Measurements from ENCODE around the gene LRBA. TPM values are rescaled to one million over a fixed set of nuclear protein-coding genes. Genes with fewer than 3 reads are reported as not detected.
"Not testable (repeated sequence)": the region's sequence is repeated elsewhere in the genome, so short reads cannot be mapped to it uniquely, and the experiment has no call there.

Gene LRBA
- polyA plus RNA-seq, 1 donor, result 52.8 TPM

GRCh38 chr4:150931005-150931404, 84.1 kb downstream of the LRBA start:
- 100% methylated on average over 1 of the region's 2 CpGs for WGBS (ENCODE audit: insufficient coverage, low lambda C conversion rate)

DNA sequence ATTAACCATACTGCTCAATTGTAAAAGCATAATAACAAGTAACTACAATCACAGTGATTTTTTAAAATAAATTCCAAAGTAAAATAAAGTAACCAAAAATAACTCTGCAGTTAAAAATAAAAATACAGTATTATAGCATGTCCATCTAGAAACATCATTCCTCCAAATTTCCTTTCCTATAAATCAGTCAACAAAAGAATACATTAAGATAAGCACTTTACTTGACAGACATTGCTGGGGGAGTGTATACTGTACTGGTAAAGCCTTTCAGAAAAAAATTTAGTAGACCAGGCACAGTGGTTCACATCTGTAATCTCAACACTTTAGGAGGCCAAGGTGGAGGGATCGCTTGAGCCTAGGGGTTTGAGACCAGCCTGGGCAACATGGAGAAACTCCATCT, 91.1 kb downstream of the LRBA start:
- Histone ChIP-seq H3K4me1 (ENCODE audit: control insufficient read depth, insufficient read depth, low read length) (no peaks in the 10 kb centered on the region), H3K4me3 (ENCODE audit: low read length) (no peak overlapping the region), H3K36me3 (ENCODE audit: control insufficient read depth, insufficient read depth, low read length) (peaks cover 14% of the 10 kb centered on the region), H3K27ac (ENCODE audit: low read length) (no peak overlapping the region), H3K27me3 (ENCODE audit: control insufficient read depth, insufficient read depth, low read length) (no peaks in the 10 kb centered on the region), H3K9me3 (ENCODE audit: control insufficient read depth, low read depth, low read length) (no peaks in the 10 kb centered on the region)
- no CpG with 5 or more reads among the region's 1 CpG for WGBS (ENCODE audit: insufficient coverage, low lambda C conversion rate)
- no peak for DNase-seq

More at GRCh38 chr4:150931005-150931404, 84.1 kb downstream of the LRBA start:
- no peak for DNase-seq
- H3K9me3 ChIP-seq (ENCODE audit: control insufficient read depth, low read depth, low read length), result no peaks in the 10 kb centered on the region
- no peak overlapping the region for H3K4me3 ChIP-seq (ENCODE audit: low read length)
- no peaks in the 10 kb centered on the region for H3K27me3 ChIP-seq (ENCODE audit: control insufficient read depth, insufficient read depth, low read length)
- H3K36me3 ChIP-seq (ENCODE audit: control insufficient read depth, insufficient read depth, low read length), result peaks cover 2% of the 10 kb centered on the region
- no peaks in the 10 kb centered on the region for H3K4me1 ChIP-seq (ENCODE audit: control insufficient read depth, insufficient read depth, low read length)
- H3K27ac ChIP-seq (ENCODE audit: low read length), result no peak overlapping the region

DNA sequence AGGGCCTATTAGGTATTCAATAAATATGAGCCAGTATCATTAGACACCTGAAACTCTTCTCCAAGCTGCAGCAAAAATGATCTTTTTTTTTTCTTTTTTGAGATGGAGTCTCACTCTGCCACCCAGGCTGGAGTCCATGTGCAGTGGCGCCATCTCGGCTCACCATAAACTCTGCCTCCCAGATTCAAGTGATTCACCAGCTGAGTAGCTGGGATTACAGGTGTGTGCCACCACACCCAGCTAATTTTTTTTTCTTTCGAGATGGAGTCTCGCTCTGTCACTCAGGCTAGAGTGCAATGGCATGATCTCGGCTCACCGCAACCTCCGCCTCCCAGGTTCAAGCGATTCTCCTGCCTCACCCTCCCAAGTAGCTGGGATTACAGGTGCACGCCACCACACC, 93.6 kb downstream of the LRBA start:
- not testable (repeated sequence) for H3K9me3 ChIP-seq (ENCODE audit: control insufficient read depth, low read depth, low read length); H3K4me1 ChIP-seq (ENCODE audit: control insufficient read depth, insufficient read depth, low read length); H3K27ac ChIP-seq (ENCODE audit: low read length); H3K27me3 ChIP-seq (ENCODE audit: control insufficient read depth, insufficient read depth, low read length); H3K4me3 ChIP-seq (ENCODE audit: low read length); DNase-seq
- peaks cover 20% of the 10 kb centered on the region for H3K36me3 ChIP-seq (ENCODE audit: control insufficient read depth, insufficient read depth, low read length)
- no CpG with 5 or more reads among the region's 9 CpGs for WGBS (ENCODE audit: insufficient coverage, low lambda C conversion rate)

DNA sequence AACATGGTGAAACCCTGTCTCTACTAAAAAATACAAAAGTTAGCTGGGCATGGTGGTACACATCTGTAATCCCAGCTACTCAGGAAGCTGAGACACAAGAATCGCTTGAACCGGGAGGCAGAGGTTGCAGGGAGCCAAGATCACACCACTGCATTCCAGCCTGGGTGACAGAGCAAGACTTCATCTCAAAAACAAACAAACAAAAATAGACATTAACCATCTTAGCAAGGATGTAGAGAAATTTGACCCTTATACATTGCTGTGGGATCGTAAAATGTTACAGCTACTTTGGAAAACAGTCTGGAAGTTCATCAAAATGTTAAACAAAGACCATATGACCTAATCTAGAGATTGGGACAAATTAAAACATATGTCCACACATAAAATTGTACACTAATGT, 96.5 kb downstream of the LRBA start:
- not testable (repeated sequence) for H3K9me3 ChIP-seq (ENCODE audit: control insufficient read depth, low read depth, low read length); H3K4me3 ChIP-seq (ENCODE audit: low read length); DNase-seq; H3K27me3 ChIP-seq (ENCODE audit: control insufficient read depth, insufficient read depth, low read length); H3K4me1 ChIP-seq (ENCODE audit: control insufficient read depth, insufficient read depth, low read length); H3K27ac ChIP-seq (ENCODE audit: low read length)
- peaks cover 22% of the 10 kb centered on the region for H3K36me3 ChIP-seq (ENCODE audit: control insufficient read depth, insufficient read depth, low read length)
- 100% methylated on average over 1 of the region's 3 CpGs for WGBS (ENCODE audit: insufficient coverage, low lambda C conversion rate)

DNA sequence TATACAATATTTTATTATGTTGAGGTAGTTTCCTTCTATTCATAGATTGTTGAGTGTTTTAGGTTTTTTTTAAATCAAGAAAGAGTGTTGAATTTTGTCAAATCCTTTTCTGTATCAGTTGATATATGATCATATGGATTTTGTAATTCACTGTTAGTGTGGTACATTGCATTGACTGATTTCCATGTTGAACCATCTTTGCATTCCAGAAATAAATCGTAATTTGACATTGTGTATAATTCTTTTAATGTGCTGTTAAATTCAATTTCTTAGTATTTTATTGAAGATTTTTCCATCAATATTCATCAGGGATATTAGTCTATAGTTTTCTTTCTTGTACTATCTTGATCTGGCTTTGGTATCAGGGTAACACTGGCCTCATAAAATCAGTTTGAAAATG, 103.8 kb downstream of the LRBA start:
- no peak overlapping the region for H3K4me3 ChIP-seq (ENCODE audit: low read length)
- no peak overlapping the region for H3K27ac ChIP-seq (ENCODE audit: low read length)
- no CpG with 5 or more reads among the region's 1 CpG for WGBS (ENCODE audit: insufficient coverage, low lambda C conversion rate)
- peaks cover 25% of the 10 kb centered on the region for H3K36me3 ChIP-seq (ENCODE audit: control insufficient read depth, insufficient read depth, low read length)
- no peaks in the 10 kb centered on the region for H3K27me3 ChIP-seq (ENCODE audit: control insufficient read depth, insufficient read depth, low read length)
- no peaks in the 10 kb centered on the region for H3K9me3 ChIP-seq (ENCODE audit: control insufficient read depth, low read depth, low read length)
- no peak for DNase-seq
- no peaks in the 10 kb centered on the region for H3K4me1 ChIP-seq (ENCODE audit: control insufficient read depth, insufficient read depth, low read length)

GRCh38 chr4:150909116-150909515, 106.0 kb downstream of the LRBA start:
- Histone ChIP-seq H3K27ac (ENCODE audit: low read length) (no peak overlapping the region), H3K4me1 (ENCODE audit: control insufficient read depth, insufficient read depth, low read length) (no peaks in the 10 kb centered on the region), H3K4me3 (ENCODE audit: low read length) (no peak overlapping the region), H3K9me3 (ENCODE audit: control insufficient read depth, low read depth, low read length) (no peaks in the 10 kb centered on the region), H3K27me3 (ENCODE audit: control insufficient read depth, insufficient read depth, low read length) (no peaks in the 10 kb centered on the region), H3K36me3 (ENCODE audit: control insufficient read depth, insufficient read depth, low read length) (peaks cover 24% of the 10 kb centered on the region)
- WGBS (ENCODE audit: insufficient coverage, low lambda C conversion rate), result 79% methylated on average over 2 of the region's 3 CpGs
- peak in 1 of 2 donors; percentile 9 for DNase-seq

DNA sequence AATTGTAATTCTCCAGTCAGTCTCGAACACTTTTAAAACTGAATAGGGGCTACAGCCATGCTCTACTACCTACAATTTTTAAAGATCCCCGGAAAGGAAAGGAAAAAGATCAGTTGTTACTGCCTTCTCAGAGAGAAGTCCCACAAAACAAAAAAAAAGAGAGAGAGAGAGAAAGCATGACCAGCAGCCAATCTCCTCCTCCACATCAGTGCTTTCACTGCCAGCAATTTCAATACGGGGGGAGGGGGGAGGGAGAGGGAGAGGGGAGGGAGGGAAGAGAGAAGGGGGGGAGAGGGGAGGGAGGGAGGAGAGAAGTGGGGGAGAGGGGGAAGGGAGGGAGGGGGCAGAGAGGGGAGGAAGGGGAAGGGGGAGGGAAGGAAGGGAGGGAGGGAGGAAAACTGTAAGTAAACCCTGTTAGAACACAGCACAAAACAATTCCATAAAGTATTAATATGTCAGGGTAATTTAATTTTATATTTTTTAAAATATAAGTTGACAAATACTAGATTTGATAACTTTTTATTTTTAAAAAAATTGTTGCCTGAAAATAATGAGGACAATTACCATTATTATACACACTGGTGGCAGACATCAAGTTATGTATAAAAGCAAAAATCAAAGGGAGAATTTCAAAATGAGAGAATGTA, 108.0 kb downstream of the LRBA start:
- 40% methylated on average over 1 of the region's 3 CpGs for WGBS (ENCODE audit: insufficient coverage, low lambda C conversion rate)
- Histone ChIP-seq H3K36me3 (ENCODE audit: control insufficient read depth, insufficient read depth, low read length) (peaks cover 20% of the 10 kb centered on the region), H3K9me3 (ENCODE audit: control insufficient read depth, low read depth, low read length) (no peaks in the 10 kb centered on the region), H3K4me3 (ENCODE audit: low read length) (no peak overlapping the region), H3K4me1 (ENCODE audit: control insufficient read depth, insufficient read depth, low read length) (no peaks in the 10 kb centered on the region), H3K27ac (ENCODE audit: low read length) (no peak overlapping the region), H3K27me3 (ENCODE audit: control insufficient read depth, insufficient read depth, low read length) (no peaks in the 10 kb centered on the region)
- no peak for DNase-seq

DNA sequence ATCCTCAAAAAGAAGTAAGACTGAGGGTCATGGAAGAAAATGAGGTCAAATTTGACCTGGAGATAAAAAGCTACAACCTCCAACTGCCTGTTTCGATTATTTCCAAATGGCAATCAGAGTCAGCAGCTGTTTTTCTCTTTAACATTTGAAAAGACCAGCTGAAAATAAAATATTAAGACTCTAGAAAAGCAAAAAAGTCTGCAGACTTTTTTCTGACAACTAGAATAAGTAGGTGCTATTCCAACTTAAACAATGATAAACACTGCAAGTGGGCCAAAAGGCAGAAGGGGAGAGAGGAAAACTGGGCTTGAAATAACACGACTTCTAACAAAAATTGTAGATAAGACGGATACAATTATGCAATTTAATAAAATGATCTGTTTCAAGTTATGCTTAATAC, 110.4 kb downstream of the LRBA start:
- DNase-seq, result no peak
- Histone ChIP-seq H3K4me1 (ENCODE audit: control insufficient read depth, insufficient read depth, low read length) (no peaks in the 10 kb centered on the region), H3K36me3 (ENCODE audit: control insufficient read depth, insufficient read depth, low read length) (peaks cover 27% of the 10 kb centered on the region), H3K27ac (ENCODE audit: low read length) (no peak overlapping the region), H3K9me3 (ENCODE audit: control insufficient read depth, low read depth, low read length) (no peaks in the 10 kb centered on the region), H3K4me3 (ENCODE audit: low read length) (no peak overlapping the region), H3K27me3 (ENCODE audit: control insufficient read depth, insufficient read depth, low read length) (no peaks in the 10 kb centered on the region)
- 100% methylated on average over 1 of the region's 3 CpGs for WGBS (ENCODE audit: insufficient coverage, low lambda C conversion rate)

DNA sequence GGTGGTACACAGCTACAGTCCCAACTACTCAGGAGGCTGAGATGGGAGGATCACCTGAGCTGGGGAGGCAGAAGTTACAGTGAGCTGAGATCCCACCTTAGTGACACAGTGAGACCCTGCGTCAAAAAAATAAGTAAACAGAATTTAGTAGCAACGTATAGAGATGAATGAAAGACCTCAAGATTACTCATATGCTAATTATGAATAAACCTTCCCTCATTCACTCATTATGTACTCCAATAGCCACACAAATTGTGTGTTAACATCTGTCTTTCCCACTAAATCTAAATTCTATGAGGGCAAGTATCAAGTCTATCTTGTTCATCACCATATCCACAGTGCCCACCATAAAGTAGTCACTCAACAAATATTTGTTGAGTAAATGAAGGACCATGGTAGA, 111.5 kb downstream of the LRBA start:
- Histone ChIP-seq H3K27me3 (ENCODE audit: control insufficient read depth, insufficient read depth, low read length) (no peaks in the 10 kb centered on the region), H3K4me3 (ENCODE audit: low read length) (no peak overlapping the region), H3K9me3 (ENCODE audit: control insufficient read depth, low read depth, low read length) (no peaks in the 10 kb centered on the region), H3K4me1 (ENCODE audit: control insufficient read depth, insufficient read depth, low read length) (no peaks in the 10 kb centered on the region), H3K27ac (ENCODE audit: low read length) (no peak overlapping the region), H3K36me3 (ENCODE audit: control insufficient read depth, insufficient read depth, low read length) (peaks cover 31% of the 10 kb centered on the region)
- no CpG with 5 or more reads among the region's 2 CpGs for WGBS (ENCODE audit: insufficient coverage, low lambda C conversion rate)
- DNase-seq, result no peak

- no peak overlapping the region for H3K4me3 ChIP-seq (ENCODE audit: low read length)
- WGBS (ENCODE audit: insufficient coverage, low lambda C conversion rate), result 89% methylated on average over 1 of the region's 1 CpG
- no peaks in the 10 kb centered on the region for H3K9me3 ChIP-seq (ENCODE audit: control insufficient read depth, low read depth, low read length)
- H3K27me3 ChIP-seq (ENCODE audit: control insufficient read depth, insufficient read depth, low read length), result no peaks in the 10 kb centered on the region
- H3K36me3 ChIP-seq (ENCODE audit: control insufficient read depth, insufficient read depth, low read length), result peaks cover 26% of the 10 kb centered on the region
- no peak overlapping the region for H3K27ac ChIP-seq (ENCODE audit: low read length)
- H3K4me1 ChIP-seq (ENCODE audit: control insufficient read depth, insufficient read depth, low read length), result no peaks in the 10 kb centered on the region
- no peak for DNase-seq
Observed at GRCh38 chr4:150896497-150896896, 118.6 kb downstream of the LRBA start.

GRCh38 chr4:150890246-150890645, 124.8 kb downstream of the LRBA start:
- Histone ChIP-seq H3K4me1 (ENCODE audit: control insufficient read depth, insufficient read depth, low read length) (no peaks in the 10 kb centered on the region), H3K27me3 (ENCODE audit: control insufficient read depth, insufficient read depth, low read length) (no peaks in the 10 kb centered on the region), H3K36me3 (ENCODE audit: control insufficient read depth, insufficient read depth, low read length) (peaks cover 19% of the 10 kb centered on the region), H3K27ac (ENCODE audit: low read length) (no peak overlapping the region), H3K9me3 (ENCODE audit: control insufficient read depth, low read depth, low read length) (no peaks in the 10 kb centered on the region), H3K4me3 (ENCODE audit: low read length) (no peak overlapping the region)
- WGBS (ENCODE audit: insufficient coverage, low lambda C conversion rate), result 100% methylated on average over 2 of the region's 2 CpGs
- no peak for DNase-seq

Data from large intestine (tissue), 3 donors.